ENCODE data around the gene SAMD14.
A peak's percentile ranks its signal among the peaks of the same experiment; 100 is the strongest.

Gene SAMD14

DNA sequence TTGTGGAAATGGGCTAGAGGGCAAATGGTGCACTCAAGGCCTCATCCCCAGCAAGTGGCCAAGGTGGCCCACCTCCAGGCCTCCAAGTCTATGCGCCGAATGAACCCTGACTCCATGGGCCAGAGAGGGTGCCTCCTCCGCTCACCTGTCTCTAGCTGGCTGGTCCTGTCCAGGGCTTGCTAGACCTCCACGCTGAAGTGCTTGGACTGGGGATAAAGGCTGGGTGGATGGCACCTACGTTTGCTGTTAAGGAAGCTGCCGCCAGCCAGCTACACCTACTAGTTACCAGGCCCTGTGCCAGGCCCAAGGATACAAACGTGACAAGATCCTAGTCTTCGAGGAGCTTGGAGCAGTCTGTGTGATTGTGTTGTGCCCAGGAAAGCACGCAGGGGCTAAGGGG lies 35.1 kb upstream of the SAMD14 start:
- DNase-seq (ENCODE audit: low spot score) = no peak

- DNase-seq (ENCODE audit: low spot score) = no peak
Observed at GRCh38 chr17:50164697-50164988, 34.7 kb upstream of the SAMD14 start.

DNA sequence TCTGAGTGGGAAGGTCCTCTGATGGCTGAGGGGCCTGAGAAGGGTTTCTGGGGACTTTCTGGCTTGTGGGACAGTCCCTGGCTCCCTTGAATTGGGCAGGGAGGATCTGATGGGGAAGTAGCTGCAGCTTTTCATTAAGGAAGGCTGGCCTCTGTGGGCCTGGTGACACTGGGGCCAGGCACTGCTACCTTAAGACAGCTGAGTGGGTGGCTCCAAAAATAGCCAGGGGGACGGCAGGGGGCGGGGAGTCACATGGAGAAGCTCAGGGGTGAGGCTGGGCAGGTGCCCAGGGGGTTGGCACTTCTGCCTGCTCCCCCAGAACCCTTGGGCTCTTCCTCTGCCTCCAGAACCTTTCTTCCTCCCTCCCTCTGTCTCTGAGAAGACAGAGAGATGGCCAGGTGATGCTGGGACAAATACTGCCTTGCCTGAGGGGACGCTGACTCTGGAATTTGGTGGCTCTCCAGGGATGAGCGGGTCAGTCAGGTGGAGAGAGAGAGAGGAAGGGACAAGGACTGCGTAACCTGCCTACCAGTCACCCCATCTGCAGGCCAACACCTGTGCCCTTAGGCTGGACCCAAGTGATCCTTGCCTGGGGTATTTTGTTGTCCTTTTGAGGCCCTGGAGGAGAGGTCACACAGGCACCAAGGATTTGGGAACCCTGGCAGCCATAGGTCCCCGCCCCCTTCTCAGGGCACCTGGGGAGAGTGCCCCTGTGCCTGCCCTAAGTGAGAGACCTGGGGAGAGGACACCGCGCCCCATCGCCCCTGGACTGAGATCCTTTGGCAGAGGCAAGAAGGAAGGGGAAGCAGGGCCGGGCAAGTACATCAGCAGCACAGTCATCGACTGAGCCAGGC lies 34.1 kb upstream of the SAMD14 start:
- DNase-seq (ENCODE audit: low spot score) = no peak

GRCh38 chr17:50162466-50163254 lies 32.7 kb upstream of the SAMD14 start:
- no peak for DNase-seq (ENCODE audit: low spot score)

GRCh38 chr17:50161911-50162288 lies 31.9 kb upstream of the SAMD14 start:
- DNase-seq (ENCODE audit: low spot score) = no peak

- DNase-seq (ENCODE audit: low spot score) = peak; percentile 99
Observed at GRCh38 chr17:50161023-50161910, 31.3 kb upstream of the SAMD14 start.

- DNase-seq (ENCODE audit: low spot score) = no peak
Observed at GRCh38 chr17:50157891-50158290, 27.9 kb upstream of the SAMD14 start.

GRCh38 chr17:50155115-50155819 lies 25.3 kb upstream of the SAMD14 start:
- no peak for DNase-seq (ENCODE audit: low spot score)

GRCh38 chr17:50154604-50155003 lies 24.6 kb upstream of the SAMD14 start:
- no peak for DNase-seq (ENCODE audit: low spot score)

GRCh38 chr17:50153650-50154575 lies 24.0 kb upstream of the SAMD14 start:
- no peak for DNase-seq (ENCODE audit: low spot score)

GRCh38 chr17:50152736-50153135 lies 22.8 kb upstream of the SAMD14 start:
- no peak for DNase-seq (ENCODE audit: low spot score)

DNA sequence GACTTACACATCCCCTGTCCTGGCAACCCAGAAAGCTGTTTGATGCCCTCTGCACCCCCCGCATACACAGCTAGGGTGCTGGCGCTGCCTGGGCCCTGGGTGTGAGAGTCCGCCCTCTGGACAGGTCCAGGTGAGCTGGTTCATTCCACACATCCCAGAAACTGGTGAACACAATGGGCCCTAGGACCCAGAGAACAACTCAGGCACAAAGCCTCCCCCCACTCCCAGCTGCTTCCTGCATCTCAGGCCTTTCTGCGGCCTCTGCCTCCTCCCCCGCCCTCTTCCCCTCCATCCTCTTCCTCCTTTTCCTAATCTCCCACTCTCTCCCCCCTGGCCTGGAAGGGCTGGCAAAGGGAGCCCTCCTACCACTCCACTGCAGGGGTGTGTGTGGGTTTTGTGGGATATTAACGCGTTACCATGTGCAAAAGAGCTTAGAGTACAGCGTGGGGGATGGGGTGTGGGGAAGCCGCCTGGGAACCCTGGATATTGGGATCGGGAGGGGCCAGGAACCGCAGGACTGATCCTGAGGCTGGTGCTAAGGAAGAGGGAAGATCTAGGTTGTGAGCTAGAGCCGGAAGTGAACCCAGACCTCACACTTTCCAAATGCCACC lies 22.1 kb upstream of the SAMD14 start:
- DNase-seq (ENCODE audit: low spot score) = peak; percentile 72

DNA sequence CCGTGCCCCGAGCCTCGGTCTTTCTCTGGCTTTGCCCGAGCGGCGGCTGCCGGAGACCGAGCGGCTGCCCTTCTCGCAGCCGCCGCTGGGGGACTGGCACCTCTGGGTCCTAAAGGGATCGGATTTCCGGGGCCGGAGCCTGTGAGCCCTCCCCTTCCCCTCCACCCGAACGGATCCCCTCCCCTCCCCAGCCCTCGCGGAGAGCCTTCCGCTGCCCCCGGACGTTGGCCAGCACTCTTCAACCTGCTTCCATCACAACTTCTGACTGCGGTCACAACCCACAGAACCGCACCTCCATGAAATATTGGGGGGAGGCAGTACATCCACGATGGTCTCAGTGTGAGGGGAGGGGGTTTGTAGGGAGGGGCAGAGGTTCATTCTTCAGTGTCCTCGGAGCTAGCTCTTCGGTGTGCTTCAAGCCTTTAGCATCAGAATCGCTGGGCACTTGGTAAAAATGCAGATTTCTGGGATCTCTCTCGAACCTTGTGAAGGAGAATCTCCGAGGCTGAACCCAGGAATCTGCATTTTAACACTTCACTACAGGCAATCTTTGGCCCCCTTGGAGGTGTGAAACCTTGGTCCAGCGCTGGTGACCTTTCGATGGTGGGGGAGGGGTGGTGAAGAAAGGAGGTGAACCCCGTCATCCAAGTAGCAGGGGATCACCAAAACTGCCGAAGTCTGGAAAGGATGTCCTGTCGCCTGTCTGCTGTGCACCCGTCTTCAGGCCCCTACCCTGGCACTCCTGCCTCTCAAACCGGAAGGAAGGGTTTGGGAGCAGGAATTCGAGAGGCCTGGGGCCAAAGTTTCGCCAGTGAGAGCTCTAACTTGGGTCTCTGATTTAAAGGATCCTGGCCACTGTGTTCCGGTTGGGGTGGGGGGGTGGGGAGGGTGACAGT lies 21.3 kb upstream of the SAMD14 start:
- peak; percentile 92 for DNase-seq (ENCODE audit: low spot score)

GRCh38 chr17:50150354-50151040 lies 20.5 kb upstream of the SAMD14 start, which contains the start of gene PPP1R9B:
TSS of gene PPP1R9B (minus strand) at chr17:50150677. CDS start at chr17:50150513, 164 bp downstream.
- DNase-seq (ENCODE audit: low spot score) = no peak

GRCh38 chr17:50149417-50150353 lies 19.7 kb upstream of the SAMD14 start:
- peak; percentile 71 for DNase-seq (ENCODE audit: low spot score)

GRCh38 chr17:50149091-50149416 lies 19.1 kb upstream of the SAMD14 start:
- no peak for DNase-seq (ENCODE audit: low spot score)
